AG04449 (cell line): ENCODE measurements around the gene SMIM27.
A peak's percentile ranks its signal among the peaks of the same experiment; 100 is the strongest.

Experiments
- CTCF ChIA-PET: fragments of 350-600 bp; formaldehyde crosslinking; extraction: SDS; loops from one replicate; lab custom pipeline; 2021; ENCODE audit warnings: antibody characterized with exemption; lab: Yijun Ruan, JAX
- POLR2A ChIA-PET: fragments of 400-600, 350-600 bp; formaldehyde crosslinking; extraction: SDS; loops from one replicate; lab custom pipeline; 2020; ENCODE audit warnings: antibody characterized with exemption, inconsistent platforms; lab: Yijun Ruan, JAX
- DNase-seq: peaks from one replicate; pipeline ENCODE4 v3.0.0-alpha.2; 2010; ENCODE audit warnings: low read depth, low spot score
- H3K4me3 ChIP-seq: 2 replicates; pipeline ENCODE4 v1.5.1; 2011; ENCODE audit warnings: low read depth, mild to moderate bottlenecking, control low read depth, low read length
- TF ChIP-seq, protein P1 (sequence below): IDR thresholded peaks from one replicate; pipeline ENCODE4 v1.5.1; 2011; ENCODE audit warnings: mild to moderate bottlenecking, moderate library complexity, low read length, control low read depth, inconsistent platforms; ENCODE audit not compliant: insufficient read depth; ENCODE audit errors: missing control alignments

The SMIM27 gene, protein sequence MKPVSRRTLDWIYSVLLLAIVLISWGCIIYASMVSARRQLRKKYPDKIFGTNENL

DNA sequence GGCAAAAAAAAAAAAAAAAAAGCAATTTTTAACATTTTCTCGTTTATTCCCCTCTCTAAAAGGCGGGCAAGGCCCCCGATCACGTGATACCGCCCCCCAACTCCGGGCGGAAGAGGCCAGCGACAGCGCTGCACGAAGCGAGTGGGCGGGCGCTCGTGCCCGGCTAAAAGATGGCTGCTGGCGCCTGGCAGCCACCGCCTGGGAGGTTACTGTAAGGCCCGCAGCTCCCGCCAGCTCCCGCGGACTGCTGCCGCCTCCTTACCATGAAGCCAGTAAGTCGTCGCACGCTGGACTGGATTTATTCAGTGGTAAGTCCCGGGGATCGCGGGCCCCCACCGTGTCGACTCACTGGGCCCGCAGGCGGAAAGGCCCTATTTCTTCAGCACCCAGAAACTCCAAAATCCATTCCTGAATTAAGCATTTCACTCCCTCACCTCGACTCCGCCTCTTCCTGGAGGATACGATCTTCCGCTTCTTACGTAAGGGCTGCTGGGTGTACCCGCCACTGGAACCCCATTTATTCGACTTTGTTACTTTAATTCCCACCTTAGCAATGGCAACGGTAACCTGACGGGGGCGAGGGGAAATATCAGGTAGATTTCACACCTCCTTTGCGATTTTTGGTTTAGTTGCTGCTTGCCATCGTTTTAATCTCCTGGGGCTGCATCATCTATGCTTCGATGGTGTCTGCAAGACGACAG is at the start of gene SMIM27, which contains the start of gene TOPORS:
TSS of gene SMIM27 (plus strand) at position 156 of the 701 bp plus-strand sequence. CDS start at position 264, 108 bp downstream.
TSS of gene TOPORS (minus strand) at position 415 of the 701 bp plus-strand sequence. CDS start at position 265, 150 bp downstream.
- POLR2A ChIA-PET = interaction anchor here (0.5 to 2.5 kb wide), 4 partner anchors 18 to 473 kb away, joined by 3 to 9 read pairs (median 4); partner anchors contain the start of genes ACO1, DNAJA1 and RIGI

DNA sequence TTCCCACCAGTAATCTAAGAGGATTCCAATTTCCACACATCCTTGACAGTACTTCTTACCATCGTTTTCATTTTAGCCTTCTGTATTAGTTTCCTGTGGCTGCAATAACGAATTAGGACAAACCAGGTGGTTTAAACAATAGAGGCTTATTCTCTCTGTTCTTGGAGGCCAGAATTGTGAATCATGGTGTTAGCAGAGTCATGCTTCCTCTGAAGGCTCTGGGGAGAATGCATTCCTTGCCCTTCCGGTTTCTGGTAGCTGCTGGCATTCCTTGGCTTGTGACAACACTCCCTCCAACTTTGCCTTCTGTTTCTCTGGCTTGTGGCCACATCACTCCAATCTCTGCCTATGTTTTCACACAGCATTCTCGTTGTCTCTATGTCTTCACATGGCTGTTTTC is 49.7 kb upstream of the SMIM27 start:
- POLR2A ChIA-PET = no interaction called here
- no peak for DNase-seq

More for the DNA sequence above, at the start of gene SMIM27, which contains the start of gene TOPORS:
- peak within 1 kb of the TSS; percentile 82 for H3K4me3 ChIP-seq
- TF ChIP-seq, protein P1, sequence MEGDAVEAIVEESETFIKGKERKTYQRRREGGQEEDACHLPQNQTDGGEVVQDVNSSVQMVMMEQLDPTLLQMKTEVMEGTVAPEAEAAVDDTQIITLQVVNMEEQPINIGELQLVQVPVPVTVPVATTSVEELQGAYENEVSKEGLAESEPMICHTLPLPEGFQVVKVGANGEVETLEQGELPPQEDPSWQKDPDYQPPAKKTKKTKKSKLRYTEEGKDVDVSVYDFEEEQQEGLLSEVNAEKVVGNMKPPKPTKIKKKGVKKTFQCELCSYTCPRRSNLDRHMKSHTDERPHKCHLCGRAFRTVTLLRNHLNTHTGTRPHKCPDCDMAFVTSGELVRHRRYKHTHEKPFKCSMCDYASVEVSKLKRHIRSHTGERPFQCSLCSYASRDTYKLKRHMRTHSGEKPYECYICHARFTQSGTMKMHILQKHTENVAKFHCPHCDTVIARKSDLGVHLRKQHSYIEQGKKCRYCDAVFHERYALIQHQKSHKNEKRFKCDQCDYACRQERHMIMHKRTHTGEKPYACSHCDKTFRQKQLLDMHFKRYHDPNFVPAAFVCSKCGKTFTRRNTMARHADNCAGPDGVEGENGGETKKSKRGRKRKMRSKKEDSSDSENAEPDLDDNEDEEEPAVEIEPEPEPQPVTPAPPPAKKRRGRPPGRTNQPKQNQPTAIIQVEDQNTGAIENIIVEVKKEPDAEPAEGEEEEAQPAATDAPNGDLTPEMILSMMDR = no peak
- CTCF ChIA-PET = interaction anchor here (0.6 to 9.9 kb wide), 6 partner anchors 20 to 420 kb away, joined by 3 to 94 read pairs (median 3); no protein-coding TSS in a partner anchor
- peak; percentile 26 for DNase-seq

DNA sequence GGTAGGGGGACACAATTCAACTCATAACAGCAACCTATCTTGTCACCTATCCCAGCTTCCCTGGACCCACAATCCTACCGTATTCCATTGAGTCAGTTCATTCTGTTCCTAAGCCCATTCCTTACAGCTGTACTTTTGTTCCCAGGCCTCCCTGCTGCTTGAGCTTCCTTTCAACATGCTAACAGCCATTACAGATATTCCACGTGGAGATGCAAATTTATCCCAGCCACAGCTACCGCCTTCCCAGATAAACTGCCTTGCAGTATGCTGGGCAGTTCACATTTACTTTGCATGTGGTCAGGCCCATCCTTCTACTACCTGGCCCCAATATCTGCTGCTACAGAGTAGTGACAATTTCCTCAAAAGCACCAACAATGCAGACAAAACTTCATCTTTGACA is 49.1 kb upstream of the SMIM27 start:
- ChIA-PET POLR2A (interaction anchor here (1.0 kb wide), 1 partner anchor 20 kb away, joined by 3 read pairs; no protein-coding TSS in a partner anchor), CTCF (interaction anchor here (1.2 kb wide), 3 partner anchors 23 to 124 kb away, joined by 3 to 5 read pairs (median 3); partner anchors contain the start of gene RIGI)
- no peak for DNase-seq
- TF ChIP-seq, protein P1 = no peak
- no peak overlapping the region for H3K4me3 ChIP-seq

More for the DNA sequence above, 49.7 kb upstream of the SMIM27 start:
- H3K4me3 ChIP-seq = no peak overlapping the region
- CTCF ChIA-PET = interaction anchor here (1.2 kb wide), 2 partner anchors 77 to 123 kb away, joined by 3 read pairs; no protein-coding TSS in a partner anchor
- TF ChIP-seq, protein P1 = no peak

DNA sequence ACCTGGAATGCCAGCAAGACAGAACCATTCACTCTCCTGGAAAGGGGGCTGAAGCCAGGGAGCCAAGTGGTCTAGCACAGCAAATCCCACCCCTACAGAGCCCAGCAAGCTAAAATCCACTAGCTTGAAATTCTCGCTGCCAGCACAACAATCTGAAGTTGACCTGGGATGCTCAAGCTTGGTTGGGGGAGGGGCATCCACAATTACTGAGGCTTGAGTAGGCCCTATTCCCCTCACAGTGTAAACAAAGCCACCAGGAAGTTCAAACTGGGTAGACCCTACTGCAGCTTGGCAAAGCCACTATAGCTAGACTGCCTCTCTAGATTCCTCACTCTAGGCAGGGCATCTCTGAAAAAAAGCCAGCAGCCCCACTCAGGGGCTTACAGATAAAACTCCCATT is 43.4 kb upstream of the SMIM27 start:
- TF ChIP-seq, protein P1 = no peak
- ChIA-PET POLR2A (no interaction called here), CTCF (interaction anchor here (1.8 to 2.0 kb wide), 2 partner anchors 76 to 130 kb away, joined by 4 to 7 read pairs; no protein-coding TSS in a partner anchor)
- no peak for DNase-seq
- no peak overlapping the region for H3K4me3 ChIP-seq

DNA sequence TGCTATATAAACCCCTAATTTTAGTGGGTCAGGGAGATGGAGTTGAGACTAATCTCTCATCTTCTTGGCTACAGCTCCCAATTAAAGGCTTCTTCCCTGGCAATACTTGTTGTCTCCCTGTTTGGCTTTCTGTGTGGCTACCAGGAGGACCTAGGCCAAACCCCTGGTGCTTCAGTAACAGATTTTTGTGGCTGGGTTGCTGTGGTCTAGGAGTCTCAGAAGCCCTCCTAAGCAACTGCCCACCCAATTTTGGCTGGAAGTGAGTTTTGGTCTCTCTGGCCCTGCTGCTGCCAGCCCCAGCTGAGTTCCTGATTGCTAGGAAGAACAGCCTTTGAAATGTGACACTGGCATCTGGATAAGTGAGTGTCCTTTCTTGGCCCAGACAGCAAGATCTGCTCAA is 35.9 kb upstream of the SMIM27 start:
- no peak overlapping the region for H3K4me3 ChIP-seq
- POLR2A ChIA-PET = no interaction called here
- TF ChIP-seq, protein P1 = no peak
- CTCF ChIA-PET = interaction anchor here (1.2 to 1.8 kb wide), 2 partner anchors 10 to 137 kb away, joined by 3 to 8 read pairs; partner anchors contain the start of gene RIGI
- DNase-seq = no peak

DNA sequence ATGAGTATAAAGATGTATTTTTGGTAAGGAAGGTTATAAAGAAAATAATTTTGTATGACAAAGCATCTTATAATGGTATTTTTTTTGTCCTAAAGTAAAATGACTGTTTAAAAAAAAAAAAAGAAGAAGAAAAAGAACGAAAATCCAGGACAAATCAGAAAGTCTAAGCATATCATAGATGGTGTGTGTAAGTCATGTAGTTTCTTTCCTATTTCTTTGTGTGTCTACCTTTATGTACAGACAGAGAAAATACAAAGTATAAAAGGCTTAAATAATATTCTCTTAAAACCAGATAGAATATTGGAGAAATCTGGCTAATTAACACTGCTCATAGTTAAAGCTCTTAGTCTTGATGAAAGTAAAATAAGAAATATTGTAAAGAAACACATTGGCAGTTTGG is 33.9 kb upstream of the SMIM27 start:
- no peak overlapping the region for H3K4me3 ChIP-seq
- POLR2A ChIA-PET = no interaction called here
- DNase-seq = no peak
- CTCF ChIA-PET = no interaction called here
- TF ChIP-seq, protein P1 = no peak
